B cell (primary cell): ENCODE data around the gene ANAPC2. TPM values are rescaled to one million over a fixed set of nuclear protein-coding genes. Genes with fewer than 3 reads are reported as not detected.

Experiments
- ATAC-seq: fragments of 200-7000 bp; cut with Tn5 transposase; one replicate; pipeline ENCODE4 v1.10.0; 2021; ENCODE audit warnings: low read depth, mild to moderate bottlenecking, moderate number of reproducible peaks, moderate library complexity
- CTCF ChIA-PET: fragments of 350-600 bp; sonication (Branson Sonifier 250); formaldehyde crosslinking; loops from one replicate; lab custom pipeline; 2021; ENCODE audit warnings: antibody characterized with exemption, inconsistent platforms; lab: Charles Lee
- POLR2A ChIA-PET: fragments of 350-600 bp; sonication (Branson Sonifier 250); formaldehyde crosslinking; loops from one replicate; lab custom pipeline; 2021; ENCODE audit warnings: antibody characterized with exemption; lab: Charles Lee
- DNase-seq: peaks from one replicate; pipeline ENCODE4 v3.0.0; 2013
- H2AFZ ChIP-seq: 2 replicates; pipeline ENCODE4 v1.6.1; 2012; ENCODE audit warnings: mild to moderate bottlenecking, low read depth, low read length; ENCODE audit not compliant: insufficient read depth, poor library complexity, severe bottlenecking
- H3K27ac ChIP-seq, 2 donors: 1 replicate in 1 of 2; 2 replicates in 1 of 2; pipeline ENCODE4 v1.5.1; 2012 to 2013; ENCODE audit warnings: low read length in 2 of 2, mild to moderate bottlenecking in 2 of 2, moderate library complexity in 1 of 2
- H3K27me3 ChIP-seq, 4 experiments: fragments of 200-600 bp in 1 of 4; sonication (generic) in 1 of 4; replicated peaks in 1 of 4; 1 replicate in 2 of 4; 2 replicates in 2 of 4; pipeline versions ENCODE4 v1.6.1 to v1.7.0; 2013 to 2016; ENCODE audit warnings: low read length in 3 of 4, mild to moderate bottlenecking in 2 of 4, mixed read lengths in 1 of 4, moderate library complexity in 1 of 4; ENCODE audit not compliant: insufficient read depth in 4 of 4, control insufficient read depth in 3 of 4; ENCODE audit errors: control extremely low read depth in 1 of 4
- H3K36me3 ChIP-seq, 2 experiments: replicated peaks in 1 of 2; 1 replicate in 1 of 2; 2 replicates in 1 of 2; pipeline versions ENCODE4 v1.6.1 to v1.7.1; 2013; ENCODE audit warnings: low read length in 1 of 2; ENCODE audit not compliant: insufficient read depth in 2 of 2, control insufficient read depth in 1 of 2; ENCODE audit errors: control extremely low read depth in 1 of 2, extremely low read depth in 1 of 2
- H3K4me1 ChIP-seq, 2 donors: fragments of 200-600 bp in 1 of 2; sonication (generic) in 1 of 2; 1 replicate in 1 of 2; 2 replicates in 1 of 2; pipeline versions ENCODE4 v1.5.1 to v1.6.1; 2013 to 2017; ENCODE audit warnings: low read length in 2 of 2; ENCODE audit not compliant: control insufficient read depth in 2 of 2, insufficient read depth in 2 of 2
- H3K4me2 ChIP-seq: replicated peaks from 2 replicates; pipeline ENCODE3; 2012; ENCODE audit warnings: mild to moderate bottlenecking, low read depth, low read length; ENCODE audit not compliant: poor library complexity, severe bottlenecking
- H3K4me3 ChIP-seq, 5 experiments: fragments of 200-600 bp in 1 of 5; sonication (generic) in 1 of 5; 1 replicate in 3 of 5; 2 replicates in 2 of 5; pipeline versions ENCODE4 v1.5.1 to v1.7.0; 2011 to 2016; ENCODE audit warnings: low read length in 4 of 5, mild to moderate bottlenecking in 4 of 5, low read depth in 2 of 5, control low read depth in 1 of 5, moderate library complexity in 1 of 5; ENCODE audit not compliant: insufficient read depth in 1 of 5; ENCODE audit errors: control extremely low read depth in 1 of 5, extremely low read depth in 1 of 5
- H3K79me2 ChIP-seq: fragments of 200-600 bp; sonication (generic); one replicate; pipeline ENCODE4 v1.6.0; 2016; ENCODE audit warnings: low read length; ENCODE audit not compliant: control insufficient read depth, insufficient read depth
- H3K9ac ChIP-seq: fragments of 200-600 bp; sonication (generic); 2 replicates; pipeline ENCODE4 v1.6.1; 2017; ENCODE audit warnings: mild to moderate bottlenecking, low read length, moderate library complexity
- H3K9me3 ChIP-seq, 3 donors: one replicate each; pipeline versions ENCODE4 v1.6.1 to v1.7.1; 2013; ENCODE audit warnings: low read length in 2 of 3; ENCODE audit not compliant: control insufficient read depth in 2 of 3, insufficient read depth in 1 of 3; ENCODE audit errors: control extremely low read depth in 1 of 3
- H4K20me1 ChIP-seq: 2 replicates; pipeline ENCODE4 v1.6.0; 2012; ENCODE audit warnings: mild to moderate bottlenecking, low read length; ENCODE audit not compliant: insufficient read depth, control insufficient read depth, poor library complexity, severe bottlenecking
- H3K27ac Mint-ChIP-seq: one replicate; pipeline ENCODE4 v1.8.0; 2021; ENCODE audit warnings: mixed read lengths
- H3K27me3 Mint-ChIP-seq: one replicate; pipeline ENCODE4 v1.8.0; 2021; ENCODE audit warnings: mixed read lengths
- H3K4me1 Mint-ChIP-seq: one replicate; pipeline ENCODE4 v1.8.0; 2021; ENCODE audit warnings: mixed read lengths
- H3K4me3 Mint-ChIP-seq: one replicate; pipeline ENCODE4 v1.8.0; 2021; ENCODE audit warnings: mixed read lengths
- H3K9me3 Mint-ChIP-seq: one replicate; pipeline ENCODE4 v1.8.0; 2022; ENCODE audit warnings: mixed read lengths; ENCODE audit not compliant: insufficient read depth
- EZH2 ChIP-seq: IDR thresholded peaks from 2 replicates; pipeline ENCODE4 v1.6.1; 2012; ENCODE audit warnings: borderline replicate concordance, low read depth, mild to moderate bottlenecking, moderate library complexity, low read length; ENCODE audit not compliant: insufficient read depth, poor library complexity, severe bottlenecking
- WGBS: methylation state at CpG from one replicate; pipeline ENCODE4 v1.1.5; 2013; ENCODE audit warnings: missing lambda C conversion rate; ENCODE audit not compliant: insufficient coverage; 5-methylcytosine and 5-hydroxymethylcytosine counted together
- intact Hi-C: fragments of 100-400 bp; cut with micrococcal nuclease; formaldehyde crosslinking; loops from one replicate; pipeline ENCODE4 v1.10.0; 2022
- polyA plus RNA-seq: library from polyadenylated mRNA; depleted of rRNA; stranded (reverse); fragments of >200 nt; gene quantifications from 2 replicates; pipeline ENCODE4 v1.2.3, GENCODE V29; 2012
- total RNA-seq, 2 donors: library from RNA; stranded (reverse); fragments of 120-200 nt in 1 of 2; gene quantifications; 1 replicate in 1 of 2; 2 replicates in 1 of 2; pipeline versions ENCODE4 v1.2.3 to v1.2.4, GENCODE V29; 2013 to 2022
- TF ChIP-seq, protein P1 (sequence below): fragments of 200-600 bp; IDR thresholded peaks from one replicate; pipeline ENCODE4 v1.8.0; 2022; ENCODE audit warnings: antibody characterized with exemption, mild to moderate bottlenecking

Gene ANAPC2
- total and polyA plus RNA-seq, 2 donors (not counting 1 experiment from before 2014, with no cell fraction given): 121 to 127 TPM

DNA sequence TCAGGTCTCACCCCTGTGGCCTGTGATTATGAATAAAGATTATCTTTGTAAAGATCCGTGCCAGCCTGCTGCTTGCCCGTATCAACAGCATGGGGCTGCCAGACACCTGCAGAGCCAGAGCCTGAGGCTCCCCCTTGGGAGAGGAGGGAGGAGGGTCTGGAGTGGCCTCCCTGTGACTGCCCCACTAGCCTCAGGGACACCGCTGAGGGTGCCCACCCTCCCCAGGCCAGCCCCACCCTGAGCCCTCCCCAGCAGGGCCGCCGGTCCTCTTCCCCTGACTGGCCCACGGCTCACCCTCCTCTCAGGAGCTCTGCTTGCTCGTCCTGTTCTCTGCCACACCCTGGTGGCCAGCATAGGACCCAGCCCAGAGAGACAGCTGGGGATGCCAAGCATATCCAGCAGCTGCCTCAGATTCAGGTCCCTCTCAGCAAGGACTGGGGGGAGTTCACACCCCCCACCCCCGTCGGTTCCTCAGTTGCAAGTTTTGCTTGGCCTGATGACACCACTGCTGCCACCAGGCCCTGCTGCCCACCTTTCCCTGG is 2.0 kb upstream of the ANAPC2 start:
- no peak for DNase-seq
- Mint-ChIP-seq H3K9me3 (no peaks in the 10 kb centered on the region), H3K4me1 (peaks cover 36% of the 10 kb centered on the region), H3K27ac (peak overlapping the region; percentile 80), H3K27me3 (no peaks in the 10 kb centered on the region), H3K4me3 (peak overlapping the region; percentile 96)
- Histone ChIP-seq H3K36me3 (peaks cover 0 to 31% of the 10 kb centered on the region in 2 experiments), H3K27me3 (no peaks in the 10 kb centered on the region), H3K27ac (peak overlapping the region; percentile 74 to 90), H3K4me2 (no peak overlapping the region), H4K20me1 (peaks cover 52% of the 10 kb centered on the region), H3K9ac (no peak overlapping the region), H3K79me2 (peaks cover 86% of the 10 kb centered on the region), H3K9me3 (peaks cover 0 to 3% (median 0%) of the 10 kb centered on the region in 3 donors), H3K4me1 (peaks cover 26 to 40% of the 10 kb centered on the region in 2 donors), H3K4me3 (no peak overlapping the region), H2AFZ (no peak overlapping the region)
- TF ChIP-seq EZH2: no peak
- TF ChIP-seq, protein P1, sequence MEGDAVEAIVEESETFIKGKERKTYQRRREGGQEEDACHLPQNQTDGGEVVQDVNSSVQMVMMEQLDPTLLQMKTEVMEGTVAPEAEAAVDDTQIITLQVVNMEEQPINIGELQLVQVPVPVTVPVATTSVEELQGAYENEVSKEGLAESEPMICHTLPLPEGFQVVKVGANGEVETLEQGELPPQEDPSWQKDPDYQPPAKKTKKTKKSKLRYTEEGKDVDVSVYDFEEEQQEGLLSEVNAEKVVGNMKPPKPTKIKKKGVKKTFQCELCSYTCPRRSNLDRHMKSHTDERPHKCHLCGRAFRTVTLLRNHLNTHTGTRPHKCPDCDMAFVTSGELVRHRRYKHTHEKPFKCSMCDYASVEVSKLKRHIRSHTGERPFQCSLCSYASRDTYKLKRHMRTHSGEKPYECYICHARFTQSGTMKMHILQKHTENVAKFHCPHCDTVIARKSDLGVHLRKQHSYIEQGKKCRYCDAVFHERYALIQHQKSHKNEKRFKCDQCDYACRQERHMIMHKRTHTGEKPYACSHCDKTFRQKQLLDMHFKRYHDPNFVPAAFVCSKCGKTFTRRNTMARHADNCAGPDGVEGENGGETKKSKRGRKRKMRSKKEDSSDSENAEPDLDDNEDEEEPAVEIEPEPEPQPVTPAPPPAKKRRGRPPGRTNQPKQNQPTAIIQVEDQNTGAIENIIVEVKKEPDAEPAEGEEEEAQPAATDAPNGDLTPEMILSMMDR: no peak
- intact Hi-C loops: no loop called here
- ChIA-PET POLR2A (interaction anchor here (1.8 kb wide), 1 partner anchor 16 kb away, joined by 5 read pairs; no protein-coding TSS in a partner anchor), CTCF (interaction anchor here (1.4 to 4.0 kb wide), 4 partner anchors 12 to 144 kb away, joined by 3 to 42 read pairs (median 18); partner anchors contain the start of genes CYSRT1, NPDC1, RNF224 and TPRN)
- ATAC-seq: no peak
- 95% methylated on average over 9 of the region's 9 CpGs for WGBS
